Measurements from ENCODE around the gene RBM26. TPM values are rescaled to one million over a fixed set of nuclear protein-coding genes. Genes with fewer than 3 reads are reported as not detected.
"Not testable (repeated sequence)": the region's sequence is repeated elsewhere in the genome, so short reads cannot be mapped to it uniquely, and the experiment has no call there.

The RBM26 gene
- total RNA-seq, 1 donor = 48.0 TPM

GRCh38 chr13:79282976-79283375, 123.1 kb downstream of the RBM26 start:
- no peak overlapping the region for H3K4me3 ChIP-seq (ENCODE audit: low read depth, low read length)
- TF ChIP-seq, protein P1, sequence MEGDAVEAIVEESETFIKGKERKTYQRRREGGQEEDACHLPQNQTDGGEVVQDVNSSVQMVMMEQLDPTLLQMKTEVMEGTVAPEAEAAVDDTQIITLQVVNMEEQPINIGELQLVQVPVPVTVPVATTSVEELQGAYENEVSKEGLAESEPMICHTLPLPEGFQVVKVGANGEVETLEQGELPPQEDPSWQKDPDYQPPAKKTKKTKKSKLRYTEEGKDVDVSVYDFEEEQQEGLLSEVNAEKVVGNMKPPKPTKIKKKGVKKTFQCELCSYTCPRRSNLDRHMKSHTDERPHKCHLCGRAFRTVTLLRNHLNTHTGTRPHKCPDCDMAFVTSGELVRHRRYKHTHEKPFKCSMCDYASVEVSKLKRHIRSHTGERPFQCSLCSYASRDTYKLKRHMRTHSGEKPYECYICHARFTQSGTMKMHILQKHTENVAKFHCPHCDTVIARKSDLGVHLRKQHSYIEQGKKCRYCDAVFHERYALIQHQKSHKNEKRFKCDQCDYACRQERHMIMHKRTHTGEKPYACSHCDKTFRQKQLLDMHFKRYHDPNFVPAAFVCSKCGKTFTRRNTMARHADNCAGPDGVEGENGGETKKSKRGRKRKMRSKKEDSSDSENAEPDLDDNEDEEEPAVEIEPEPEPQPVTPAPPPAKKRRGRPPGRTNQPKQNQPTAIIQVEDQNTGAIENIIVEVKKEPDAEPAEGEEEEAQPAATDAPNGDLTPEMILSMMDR (IDR thresholded peaks at IDR 0.05; ENCODE audit: insufficient read depth, low read length) = no peak
- DNase-seq (ENCODE audit: low read depth) = no peak

- TF ChIP-seq, protein P1 (IDR thresholded peaks at IDR 0.05; ENCODE audit: insufficient read depth, low read length) = no peak
- no peak for DNase-seq (ENCODE audit: low read depth)
- no peak overlapping the region for H3K4me3 ChIP-seq (ENCODE audit: low read depth, low read length)
Observed at GRCh38 chr13:79282508-79282907, 123.5 kb downstream of the RBM26 start.

- TF ChIP-seq, protein P1 (IDR thresholded peaks at IDR 0.05; ENCODE audit: insufficient read depth, low read length) = no peak
- DNase-seq (ENCODE audit: low read depth) = no peak
- H3K4me3 ChIP-seq (ENCODE audit: low read depth, low read length) = no peak overlapping the region
Observed at GRCh38 chr13:79281339-79281747, 124.7 kb downstream of the RBM26 start.

DNA sequence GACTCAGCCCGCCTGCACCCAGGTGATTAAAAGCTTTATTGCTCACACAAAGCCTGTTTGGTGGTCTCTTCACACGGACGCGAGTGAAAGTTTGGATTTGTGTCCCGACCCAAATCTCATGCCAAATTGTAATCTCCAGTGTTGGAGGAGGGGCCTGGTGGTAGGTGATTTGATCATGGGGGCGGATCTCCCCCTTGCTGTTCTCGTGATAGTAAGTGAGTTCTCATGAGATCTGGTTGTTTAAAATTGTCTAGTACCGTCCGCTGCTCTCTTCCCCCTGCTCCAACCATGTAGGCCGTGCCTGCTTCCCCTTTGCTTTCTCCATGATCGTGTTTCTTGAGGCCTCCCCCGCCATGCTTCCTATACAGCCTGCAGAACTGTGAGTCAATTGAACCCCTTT, 126.3 kb downstream of the RBM26 start:
- DNase-seq (ENCODE audit: low read depth); H3K4me3 ChIP-seq (ENCODE audit: low read depth, low read length): not testable (repeated sequence)

- no peak overlapping the region for H3K4me3 ChIP-seq (ENCODE audit: low read depth, low read length)
- TF ChIP-seq, protein P1 (IDR thresholded peaks at IDR 0.05; ENCODE audit: insufficient read depth, low read length) = no peak
- DNase-seq (ENCODE audit: low read depth) = no peak
Observed at GRCh38 chr13:79273045-79273444, 133.0 kb downstream of the RBM26 start.

GRCh38 chr13:79271616-79272015, 134.4 kb downstream of the RBM26 start:
- no peak for DNase-seq (ENCODE audit: low read depth)
- TF ChIP-seq, protein P1 (IDR thresholded peaks at IDR 0.05; ENCODE audit: insufficient read depth, low read length) = no peak
- no peak overlapping the region for H3K4me3 ChIP-seq (ENCODE audit: low read depth, low read length)

- no peak overlapping the region for H3K4me3 ChIP-seq (ENCODE audit: low read depth, low read length)
- TF ChIP-seq, protein P1 (IDR thresholded peaks at IDR 0.05; ENCODE audit: insufficient read depth, low read length) = no peak
- DNase-seq (ENCODE audit: low read depth) = no peak
Observed at GRCh38 chr13:79270859-79271258, 135.2 kb downstream of the RBM26 start.

Small RNA genes lying within 50 kb of the gene (small RNA-seq; reads per million reads assigned to genes)
- not detected for gene RNA5SP33

Other genes with a start within 250 kb of the RBM26 start
- gene NDFIP2, start 74.9 kb upstream of the RBM26 start, total RNA-seq (ENCODE audit: low replicate concordance) = 10.3 and 41.0 TPM in 2 replicates